ENCODE measurements around the gene TREH. TPM values are rescaled to one million over a fixed set of nuclear protein-coding genes. Genes with fewer than 3 reads are reported as not detected.

Gene TREH
- total RNA-seq, 1 donor from 2014 or later, result not detected

DNA sequence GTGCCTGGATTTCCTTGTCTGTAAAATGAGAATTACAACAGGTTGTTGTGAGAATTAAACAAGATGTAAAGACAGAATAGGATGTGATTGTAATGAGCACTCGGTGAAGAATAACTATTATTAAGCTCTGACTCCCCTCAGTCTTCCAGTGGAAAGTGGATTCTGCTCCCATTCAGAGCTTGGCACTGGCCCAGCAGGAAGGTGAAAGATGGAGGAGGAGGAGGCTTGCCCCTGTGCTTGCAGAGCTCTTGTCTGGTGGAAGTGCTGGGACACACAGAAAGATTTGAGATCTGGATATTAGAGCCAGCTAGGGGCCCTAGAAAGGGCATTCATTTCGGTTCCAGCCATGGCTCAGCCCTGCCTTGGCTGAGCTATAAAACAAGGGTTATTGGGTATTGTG is 43.8 kb downstream of the TREH start:
- H3K36me3 ChIP-seq (ENCODE audit: control insufficient read depth, insufficient read depth, low read length), result peaks cover 7% of the 10 kb centered on the region
- DNase-seq (ENCODE audit: low read depth), result no peak

DNA sequence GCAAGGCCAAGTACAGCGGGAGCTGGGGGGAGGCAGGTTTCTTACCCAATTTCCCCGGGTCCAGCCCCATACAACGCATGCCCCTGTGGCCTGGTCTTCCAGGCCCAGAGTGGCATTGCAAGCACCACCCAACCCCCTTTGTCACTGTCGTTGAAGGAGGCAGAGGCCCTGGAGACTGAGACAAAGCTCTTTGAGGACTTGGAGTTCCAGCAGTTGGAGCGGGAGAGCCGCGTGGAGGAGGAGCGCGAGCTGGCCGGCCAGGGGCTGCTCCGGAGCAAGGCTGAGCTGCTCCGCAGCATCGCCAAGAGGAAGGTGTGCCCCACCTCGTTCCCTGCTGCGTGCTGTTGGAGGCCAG is 44.2 kb downstream of the TREH start:
- Histone ChIP-seq H3K4me3 (ENCODE audit: low read depth, low read length) (no peak overlapping the region), H3K36me3 (ENCODE audit: control insufficient read depth, insufficient read depth, low read length) (peaks cover 9% of the 10 kb centered on the region), H3K27me3 (ENCODE audit: control insufficient read depth, insufficient read depth, low read length) (no peaks in the 10 kb centered on the region)

More for the DNA sequence above, 43.8 kb downstream of the TREH start:
- no peaks in the 10 kb centered on the region for H3K27me3 ChIP-seq (ENCODE audit: control insufficient read depth, insufficient read depth, low read length)
- H3K4me3 ChIP-seq (ENCODE audit: low read depth, low read length), result no peak overlapping the region
- TF ChIP-seq, protein P1, sequence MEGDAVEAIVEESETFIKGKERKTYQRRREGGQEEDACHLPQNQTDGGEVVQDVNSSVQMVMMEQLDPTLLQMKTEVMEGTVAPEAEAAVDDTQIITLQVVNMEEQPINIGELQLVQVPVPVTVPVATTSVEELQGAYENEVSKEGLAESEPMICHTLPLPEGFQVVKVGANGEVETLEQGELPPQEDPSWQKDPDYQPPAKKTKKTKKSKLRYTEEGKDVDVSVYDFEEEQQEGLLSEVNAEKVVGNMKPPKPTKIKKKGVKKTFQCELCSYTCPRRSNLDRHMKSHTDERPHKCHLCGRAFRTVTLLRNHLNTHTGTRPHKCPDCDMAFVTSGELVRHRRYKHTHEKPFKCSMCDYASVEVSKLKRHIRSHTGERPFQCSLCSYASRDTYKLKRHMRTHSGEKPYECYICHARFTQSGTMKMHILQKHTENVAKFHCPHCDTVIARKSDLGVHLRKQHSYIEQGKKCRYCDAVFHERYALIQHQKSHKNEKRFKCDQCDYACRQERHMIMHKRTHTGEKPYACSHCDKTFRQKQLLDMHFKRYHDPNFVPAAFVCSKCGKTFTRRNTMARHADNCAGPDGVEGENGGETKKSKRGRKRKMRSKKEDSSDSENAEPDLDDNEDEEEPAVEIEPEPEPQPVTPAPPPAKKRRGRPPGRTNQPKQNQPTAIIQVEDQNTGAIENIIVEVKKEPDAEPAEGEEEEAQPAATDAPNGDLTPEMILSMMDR (IDR thresholded peaks at IDR 0.05; ENCODE audit: insufficient read depth, low read length, poor library complexity, severe bottlenecking), result no peak

DNA sequence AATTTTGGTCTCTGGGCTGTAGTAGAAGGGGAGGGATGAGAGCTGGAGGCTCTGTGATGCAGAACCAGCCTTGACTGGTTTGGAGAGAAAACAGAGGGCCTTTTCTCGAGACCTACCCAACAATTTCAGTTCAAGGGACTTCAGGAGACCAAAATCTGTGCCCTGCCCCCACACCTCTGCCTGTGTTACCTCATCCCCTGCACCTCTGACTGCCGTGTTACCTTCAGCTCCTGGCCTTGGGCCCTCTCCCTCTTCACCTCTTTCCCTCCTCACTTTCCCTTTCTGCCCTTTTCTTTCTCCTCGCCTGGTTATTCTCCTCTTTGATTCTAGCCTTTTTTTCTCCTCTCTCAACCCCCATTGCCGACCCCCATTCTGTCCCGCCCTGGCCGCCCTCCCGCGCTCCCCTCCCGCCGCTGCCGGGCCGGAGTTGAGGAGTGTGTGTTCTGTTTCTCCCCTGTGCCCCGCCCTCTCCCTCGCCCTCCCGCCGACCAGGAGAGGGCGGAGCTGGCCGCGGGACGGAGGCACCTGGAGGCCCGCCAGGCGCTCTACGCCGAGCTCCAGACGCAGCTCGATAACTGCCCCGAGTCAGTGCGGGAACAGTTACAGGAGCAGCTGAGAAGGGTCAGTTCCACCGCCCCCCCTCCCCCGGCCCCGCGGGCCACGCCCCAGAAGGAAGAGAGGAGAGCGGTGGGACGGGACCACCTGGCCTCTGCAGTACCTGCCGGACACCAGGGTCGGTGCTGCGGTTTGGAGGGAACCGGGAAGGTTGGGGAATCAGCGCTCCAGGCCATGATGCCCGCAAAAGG is 44.8 kb downstream of the TREH start:
- DNase-seq (ENCODE audit: low read depth), result no peak
- TF ChIP-seq, protein P1 (IDR thresholded peaks at IDR 0.05; ENCODE audit: insufficient read depth, low read length, poor library complexity, severe bottlenecking), result no peak
- Histone ChIP-seq H3K27me3 (ENCODE audit: control insufficient read depth, insufficient read depth, low read length) (no peaks in the 10 kb centered on the region), H3K36me3 (ENCODE audit: control insufficient read depth, insufficient read depth, low read length) (peaks cover 9% of the 10 kb centered on the region), H3K4me3 (ENCODE audit: low read depth, low read length) (no peak overlapping the region)

More for the DNA sequence above, 44.2 kb downstream of the TREH start:
- TF ChIP-seq, protein P1 (IDR thresholded peaks at IDR 0.05; ENCODE audit: insufficient read depth, low read length, poor library complexity, severe bottlenecking), result no peak
- DNase-seq (ENCODE audit: low read depth), result no peak

DNA sequence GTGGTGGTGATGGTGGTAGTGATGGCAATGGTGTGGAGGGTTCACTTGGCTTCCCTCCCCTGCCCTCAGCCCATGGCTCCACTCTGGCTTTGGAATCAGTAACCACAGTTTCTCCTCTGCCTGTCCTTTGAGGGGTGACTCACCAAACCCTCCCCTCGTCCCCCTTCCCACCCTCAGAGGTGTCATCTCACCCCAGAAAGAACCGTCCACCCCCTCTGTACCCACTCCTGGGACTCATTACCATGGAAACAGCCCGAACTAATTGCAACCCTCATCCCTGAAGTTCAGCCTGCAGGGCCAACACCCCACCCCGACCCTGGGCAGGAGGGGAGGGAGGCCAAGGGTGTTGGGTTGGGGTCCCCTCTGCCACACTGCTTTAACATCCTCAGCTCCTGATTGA is 45.5 kb downstream of the TREH start:
- H3K27me3 ChIP-seq (ENCODE audit: control insufficient read depth, insufficient read depth, low read length), result no peaks in the 10 kb centered on the region
- TF ChIP-seq, protein P1 (IDR thresholded peaks at IDR 0.05; ENCODE audit: insufficient read depth, low read length, poor library complexity, severe bottlenecking), result no peak
- H3K36me3 ChIP-seq (ENCODE audit: control insufficient read depth, insufficient read depth, low read length), result peaks cover 9% of the 10 kb centered on the region
- no peak overlapping the region for H3K4me3 ChIP-seq (ENCODE audit: low read depth, low read length)
- DNase-seq (ENCODE audit: low read depth), result no peak

DNA sequence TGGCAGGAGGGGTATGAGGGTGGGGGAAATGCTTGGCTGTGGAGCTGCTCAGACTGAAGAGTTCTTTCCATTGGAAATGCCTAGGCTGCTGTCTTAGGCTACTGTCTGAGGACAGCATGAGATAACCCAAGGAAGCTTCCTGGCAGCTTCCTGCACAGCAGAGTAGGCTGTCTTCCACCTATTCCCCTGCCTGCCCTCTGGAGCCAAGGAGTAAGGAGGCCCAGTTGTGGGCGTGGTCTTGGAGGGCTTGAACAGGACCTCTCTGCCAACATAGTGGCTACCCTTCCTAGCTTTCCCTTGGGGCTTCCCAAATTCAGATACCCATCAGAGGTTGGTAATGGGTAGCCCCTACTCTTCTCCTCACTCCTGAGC is 46.1 kb downstream of the TREH start:
- no peak overlapping the region for H3K4me3 ChIP-seq (ENCODE audit: low read depth, low read length)
- H3K36me3 ChIP-seq (ENCODE audit: control insufficient read depth, insufficient read depth, low read length), result peaks cover 9% of the 10 kb centered on the region
- TF ChIP-seq, protein P1 (IDR thresholded peaks at IDR 0.05; ENCODE audit: insufficient read depth, low read length, poor library complexity, severe bottlenecking), result no peak
- no peak for DNase-seq (ENCODE audit: low read depth)
- no peaks in the 10 kb centered on the region for H3K27me3 ChIP-seq (ENCODE audit: control insufficient read depth, insufficient read depth, low read length)
